Measurements from ENCODE around the gene CRP. TPM values are rescaled to one million over a fixed set of nuclear protein-coding genes. Genes with fewer than 3 reads are reported as not detected.

Gene CRP
- total RNA-seq (2012; rRNA removed) (not detected in 2 replicates), polyA plus RNA-seq (2012; rRNA removed) (not detected in 2 replicates), Bru-seq, nascent RNA (not detected), BruChase-seq, experiment 1, labeled RNA remaining after a 6-hour chase (not detected), BruChase-seq, experiment 2, labeled RNA remaining after a 2-hour chase (not detected)
- not detected in 2 replicates for polyA plus RNA-seq (2012; cell fraction: cytosol; rRNA removed)
- not detected in 2 replicates for polyA plus RNA-seq (2012; cell fraction: nucleus; rRNA removed; ENCODE audit: low replicate concordance)
- long read RNA-seq: 0 reads

- POLR2A ChIA-PET (ENCODE audit: unreplicated experiment): no interaction called here
- H3K4me2 ChIP-seq (ENCODE audit: low read depth, low read length): no peak within 1 kb of the TSS
- no peak within 1 kb of the TSS for H2AK5ac ChIP-seq (ENCODE audit: low read depth, low read length)
- H3K4ac ChIP-seq (ENCODE audit: low read depth, low read length): no peak within 1 kb of the TSS
- no peak within 1 kb of the TSS for H3K18ac ChIP-seq (ENCODE audit: low read depth, low read length)
- no peak within 1 kb of the TSS for H4K5ac ChIP-seq (ENCODE audit: low read depth, low read length)
- no peak within 1 kb of the TSS for H3K56ac ChIP-seq (ENCODE audit: extremely low read depth, insufficient read depth, low read length)
- no peak within 1 kb of the TSS for H4K8ac ChIP-seq (ENCODE audit: low read depth in 2 of 2, low read length in 2 of 2)
- H4K20me1 ChIP-seq (ENCODE audit: insufficient read depth, low read length): no peaks in the 10 kb centered on the region
- no peak within 1 kb of the TSS for H2BK120ac ChIP-seq (ENCODE audit: low read depth, low read length)
- ATAC-seq (ENCODE audit: low read depth) (no peak), DNase-seq (no peak)
- no TSS peak for BruUV-seq (replicated peaks)
- WGBS, 2 experiments (ENCODE audit: extremely low coverage in 2 of 2, insufficient read length in 1 of 2): no CpG with 5 or more reads among the region's 6 CpGs
- H3K9ac ChIP-seq (ENCODE audit: low read depth, low read length): no peak within 1 kb of the TSS
- no peak within 1 kb of the TSS for H2AFZ ChIP-seq (replicated peaks; ENCODE audit: low read length, poor library complexity)
- no peak within 1 kb of the TSS for H2BK5ac ChIP-seq (ENCODE audit: low read depth, low read length, poor library complexity, severe bottlenecking)
- no peaks in the 10 kb centered on the region for H3K9me3 ChIP-seq (ENCODE audit: control insufficient read depth, insufficient read depth, low read length)
- dilution Hi-C loops (cut with HindIII; ENCODE audit: low sequenced_read_pairs, unreplicated experiment) (no loop called here), intact Hi-C loops (cut with micrococcal nuclease) (no loop called here), in situ Hi-C loops (cut with MboI; ENCODE audit: low sequenced_read_pairs) (no loop called here)
- H2AK9ac ChIP-seq (replicated peaks; ENCODE audit: low read depth, low read length, poor library complexity): no peak within 1 kb of the TSS
- TF ChIP-seq CEBPB (IDR thresholded peaks at IDR 0.05; ENCODE audit: low read depth, low read length) (no peak), RAD21 (IDR thresholded peaks at IDR 0.05; ENCODE audit: low read length) (no peak), MXI1 (IDR thresholded peaks at IDR 0.05; ENCODE audit: borderline replicate concordance, low read depth, low read length) (no peak), BHLHE40 (IDR thresholded peaks at IDR 0.05; ENCODE audit: low read depth, low read length) (no peak), NFE2L2 (IDR thresholded peaks at IDR 0.05; ENCODE audit: low read depth, low read length) (no peak)
- no peak within 1 kb of the TSS for H2BK15ac ChIP-seq (ENCODE audit: low read depth, low read length)
- no peak within 1 kb of the TSS for H3K23ac ChIP-seq (ENCODE audit: low read depth, low read length)
- H3K4me1 ChIP-seq (ENCODE audit: control insufficient read depth, insufficient read depth, low read length): no peaks in the 10 kb centered on the region
- no peaks in the 10 kb centered on the region for H3K79me1 ChIP-seq (ENCODE audit: low read depth in 1 of 2, low read length in 2 of 2)
- H3K36me3 ChIP-seq (ENCODE audit: control insufficient read depth, insufficient read depth, low read length): no peaks in the 10 kb centered on the region
- H3K9me1 ChIP-seq (ENCODE audit: insufficient read depth, low read length): no peaks in the 10 kb centered on the region
- H2BK20ac ChIP-seq (ENCODE audit: low read depth, low read length): no peak within 1 kb of the TSS
- no peak within 1 kb of the TSS for H3K14ac ChIP-seq (replicated peaks; ENCODE audit: low read depth, low read length)
- no peak within 1 kb of the TSS for H3K4me3 ChIP-seq (ENCODE audit: insufficient read depth, low read depth, low read length)
- no peaks in the 10 kb centered on the region for H3K27me3 ChIP-seq (ENCODE audit: control insufficient read depth, insufficient read depth, low read length)
- no peak within 1 kb of the TSS for H4K91ac ChIP-seq (ENCODE audit: insufficient read depth, low read depth, low read length)
- CTCF ChIA-PET: no interaction called here
- H3K27ac ChIP-seq (ENCODE audit: insufficient read depth, low read length): no peak within 1 kb of the TSS
Observed at GRCh38 chr1:159714529-159714928, at the start of gene CRP. Gene CRP, minus strand, starts transcription at chr1:159714589. Its CDS starts 104 bp downstream, at chr1:159714485.

Data from IMR-90 (cell line).